NCI-H82 (cell line): ENCODE measurements around the gene DTD1.

Experiments
- DNase-seq: peaks from one replicate; lab custom pipeline; 2025; lab: John Stamatoyannopoulos, UW

Gene DTD1

GRCh38 chr20:18615020-18615650 lies 27.3 kb downstream of the DTD1 start:
- no peak for DNase-seq

GRCh38 chr20:18621004-18621403 lies 33.1 kb downstream of the DTD1 start:
- no peak for DNase-seq

GRCh38 chr20:18623156-18623910 lies 35.5 kb downstream of the DTD1 start:
- no peak for DNase-seq

GRCh38 chr20:18624948-18625347 lies 37.1 kb downstream of the DTD1 start:
- DNase-seq: no peak

GRCh38 chr20:18625907-18626655 lies 38.2 kb downstream of the DTD1 start:
- DNase-seq: no peak

GRCh38 chr20:18628330-18628920 lies 40.6 kb downstream of the DTD1 start:
- DNase-seq: peak; percentile 50

- peak; percentile 89 for DNase-seq
These were observed 44.4 kb downstream of the DTD1 start for GRCh38 chr20:18632196-18632789.

GRCh38 chr20:18633411-18633810 lies 45.6 kb downstream of the DTD1 start:
- DNase-seq: no peak

GRCh38 chr20:18634501-18634900 lies 46.6 kb downstream of the DTD1 start:
- no peak for DNase-seq

- peak; percentile 67 for DNase-seq
These were observed 47.5 kb downstream of the DTD1 start for GRCh38 chr20:18635380-18635779.

GRCh38 chr20:18637224-18637623 lies 49.4 kb downstream of the DTD1 start:
- DNase-seq: no peak

GRCh38 chr20:18638768-18639167 lies 50.9 kb downstream of the DTD1 start:
- DNase-seq: no peak

GRCh38 chr20:18639501-18639979 lies 51.7 kb downstream of the DTD1 start:
- no peak for DNase-seq

GRCh38 chr20:18645196-18645745 lies 57.4 kb downstream of the DTD1 start:
- no peak for DNase-seq

- no peak for DNase-seq
These were observed 58.0 kb downstream of the DTD1 start for GRCh38 chr20:18645851-18646250.

GRCh38 chr20:18647777-18648176 lies 59.9 kb downstream of the DTD1 start:
- peak; percentile 14 for DNase-seq

- peak; percentile 41 for DNase-seq
These were observed 62.4 kb downstream of the DTD1 start for GRCh38 chr20:18650224-18650623.

- DNase-seq: no peak
These were observed 66.0 kb downstream of the DTD1 start for GRCh38 chr20:18653736-18654447.

GRCh38 chr20:18654448-18654773 lies 66.6 kb downstream of the DTD1 start:
- DNase-seq: no peak

GRCh38 chr20:18657575-18657974 lies 69.7 kb downstream of the DTD1 start:
- DNase-seq: no peak
